NCI-H345 treated with DMSO at 0.1 percent for 48 hours (cell line): ENCODE measurements around the gene MERTK.
"Not testable (repeated sequence)": the region's sequence is repeated elsewhere in the genome, so short reads cannot be mapped to it uniquely, and the experiment has no call there.

ENCODE experiments used
- DNase-seq: peaks from one replicate; lab custom pipeline; 2025; ENCODE audit not compliant: unreplicated experiment; lab: John Stamatoyannopoulos, UW

MERTK gene

GRCh38 chr2:112069794-112070193 is 171.4 kb downstream of the MERTK start:
- DNase-seq, result not testable (repeated sequence)

- no peak for DNase-seq
Measured at GRCh38 chr2:112073875-112074274, 175.5 kb downstream of the MERTK start.

GRCh38 chr2:112074506-112074905 is 176.1 kb downstream of the MERTK start:
- no peak for DNase-seq

GRCh38 chr2:112075490-112076260 is 177.3 kb downstream of the MERTK start:
- no peak for DNase-seq

GRCh38 chr2:112077814-112078213 is 179.4 kb downstream of the MERTK start:
- no peak for DNase-seq
